HG03520 (cell line): ENCODE results near the gene CCDC188.

ENCODE experiments used
- ATAC-seq: cut with Tn5 transposase; IDR thresholded peaks from one replicate; pipeline ENCODE4 v1.9.1; 2021; ENCODE audit warnings: mild to moderate bottlenecking, moderate library complexity; ENCODE audit not compliant: unreplicated experiment

Gene CCDC188

DNA sequence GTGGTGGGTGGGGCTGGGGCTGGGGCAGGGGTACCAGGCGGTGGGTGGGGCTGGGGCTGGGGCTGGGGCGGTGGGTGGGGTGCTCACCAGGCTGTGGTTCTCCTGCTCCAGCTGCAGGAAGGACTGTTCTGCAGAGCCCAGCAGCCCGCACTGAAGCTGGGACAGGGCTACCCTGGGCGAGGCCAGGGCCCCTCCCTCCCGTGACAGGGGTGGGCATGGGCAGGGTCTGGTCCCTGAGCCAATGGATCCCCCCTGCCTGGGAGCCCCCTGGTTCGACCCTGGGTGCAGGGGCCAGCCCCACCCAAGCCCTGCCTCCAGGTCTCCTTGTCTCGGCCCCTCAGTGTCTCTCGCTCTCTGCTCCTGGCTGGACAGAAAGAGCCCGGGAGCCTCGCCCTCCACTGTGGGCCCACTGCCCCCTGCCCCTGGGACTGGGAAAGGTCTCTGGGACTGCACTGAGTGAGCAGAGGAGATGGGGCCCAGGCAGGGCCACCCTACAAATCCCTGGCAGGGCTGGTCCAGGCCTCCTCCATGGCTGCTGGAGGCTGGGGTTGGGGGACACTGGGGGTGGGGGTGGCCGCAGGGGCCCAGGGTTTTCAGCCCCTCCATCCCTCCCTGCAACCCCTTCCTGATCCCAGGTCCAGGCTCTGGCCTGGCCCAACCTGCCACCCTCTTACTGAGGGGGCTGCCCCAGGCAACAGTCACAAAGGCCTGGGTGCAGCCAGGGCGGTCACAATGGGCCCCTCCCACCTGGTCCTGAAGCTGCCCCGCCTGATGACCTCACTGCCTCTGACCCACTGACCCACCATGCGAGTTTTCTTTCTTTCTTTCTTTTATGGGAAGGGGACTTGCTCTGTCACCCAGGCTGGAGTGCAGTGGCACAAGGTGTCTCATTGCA, at the start of gene CCDC188:
TSS of gene CCDC188 (minus strand) at position 675 of the 895 bp plus-strand sequence. CDS start at position 606, 69 bp downstream.
- no peak for ATAC-seq

DNA sequence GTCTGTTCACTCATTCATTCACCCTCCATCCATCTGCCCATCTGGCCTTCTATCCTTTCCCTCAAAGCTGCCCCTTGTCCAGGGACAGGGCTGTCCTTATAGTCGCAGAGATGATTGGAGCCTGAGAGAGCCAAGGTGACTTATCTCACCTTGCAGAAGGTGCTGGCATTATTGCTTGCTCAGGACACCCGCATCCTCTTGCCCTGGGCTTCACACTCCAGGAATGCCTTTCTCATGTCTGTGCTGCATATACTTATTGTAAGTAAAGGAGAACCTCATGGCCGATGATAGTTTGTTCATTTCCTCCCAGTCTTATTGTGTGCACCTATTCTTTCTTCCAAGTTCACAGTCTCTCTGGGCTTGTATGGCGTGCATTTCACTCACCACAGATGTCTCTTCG, 49.1 kb upstream of the CCDC188 start:
- no peak for ATAC-seq

DNA sequence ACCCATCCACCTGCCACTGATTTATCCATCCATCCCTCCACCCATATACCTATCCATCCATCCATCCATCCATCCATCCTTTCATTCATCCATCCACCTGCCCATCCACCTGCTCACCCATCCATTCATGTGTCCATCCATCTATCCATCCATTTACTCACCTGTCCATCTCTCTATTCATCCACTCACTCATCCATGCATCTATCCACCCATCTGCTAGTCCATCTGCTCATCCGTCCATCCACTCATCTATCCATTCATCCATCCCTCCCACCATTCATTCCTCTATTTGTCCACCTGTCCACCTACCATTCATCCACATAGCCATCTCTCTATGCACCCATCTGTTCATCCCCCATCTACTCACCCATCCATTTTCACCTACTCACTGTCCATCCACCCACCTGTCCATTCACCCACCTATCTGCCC, 48.6 kb upstream of the CCDC188 start:
- no peak for ATAC-seq

DNA sequence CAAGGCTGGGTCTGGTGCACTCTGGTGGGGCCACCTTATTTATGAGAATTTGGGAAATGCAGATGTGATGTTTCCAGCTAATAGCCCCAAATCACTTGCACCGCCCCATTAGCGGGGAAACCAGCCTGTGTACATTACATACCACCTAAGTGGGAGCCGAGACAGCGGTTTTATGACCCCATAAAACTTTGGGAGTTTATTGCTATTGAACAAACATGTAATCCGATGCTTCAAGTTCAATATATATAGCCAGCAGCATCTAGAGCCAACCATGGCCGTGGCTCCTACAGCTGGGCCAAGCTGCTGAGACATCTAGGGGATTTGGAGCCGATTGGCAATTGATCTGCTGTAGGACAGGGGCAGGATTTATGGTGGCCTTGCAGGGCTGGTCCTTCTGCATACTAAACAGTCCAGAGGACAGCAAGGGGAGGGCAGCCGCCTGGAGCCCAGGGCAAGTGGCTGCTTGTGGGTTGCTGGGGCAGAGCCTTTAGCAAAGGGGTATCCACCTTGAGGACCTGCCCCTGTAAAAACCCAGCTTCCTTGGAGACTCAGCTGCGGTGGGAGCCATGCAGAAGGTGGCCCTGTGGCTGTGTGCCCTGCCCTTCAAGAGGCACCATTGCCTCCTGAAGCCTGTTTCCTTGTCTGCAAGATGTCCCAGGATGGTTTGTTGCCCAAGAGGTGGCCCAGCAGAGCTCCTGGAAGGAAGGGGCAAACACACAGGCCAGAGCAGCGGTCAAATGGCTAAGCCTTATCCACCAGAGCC, 47.9 kb upstream of the CCDC188 start:
- ATAC-seq, result no peak

DNA sequence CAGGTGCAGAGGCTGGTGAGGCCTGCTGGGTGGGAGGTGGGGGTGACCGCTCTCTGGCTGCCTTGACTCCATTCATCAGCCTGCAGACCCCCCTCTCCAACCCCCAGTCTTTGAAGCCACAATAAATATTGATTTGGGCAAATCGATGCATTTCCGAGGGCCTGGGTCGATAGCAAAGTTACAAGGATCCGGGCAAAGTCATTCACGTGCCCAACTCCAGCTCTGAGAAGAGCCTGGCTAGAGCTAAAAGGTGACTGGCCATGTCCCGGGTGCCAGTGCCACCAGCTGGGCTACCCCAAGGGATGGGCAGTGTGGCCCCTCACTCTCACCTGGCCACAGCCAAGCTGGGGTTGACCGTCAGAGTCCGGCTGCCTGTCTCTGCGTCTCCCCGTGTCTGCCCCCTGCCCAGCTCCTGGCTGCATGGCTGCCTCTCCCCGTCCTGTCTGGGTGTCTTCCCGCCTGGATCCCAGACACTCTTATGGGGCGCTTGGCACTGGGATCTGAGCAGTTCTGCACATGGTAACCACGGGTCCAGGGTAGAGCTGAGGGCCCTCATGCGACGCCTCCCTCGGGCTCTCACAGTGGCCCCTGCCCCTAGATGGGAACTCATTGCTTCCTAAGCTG, 46.7 kb upstream of the CCDC188 start:
- no peak for ATAC-seq

DNA sequence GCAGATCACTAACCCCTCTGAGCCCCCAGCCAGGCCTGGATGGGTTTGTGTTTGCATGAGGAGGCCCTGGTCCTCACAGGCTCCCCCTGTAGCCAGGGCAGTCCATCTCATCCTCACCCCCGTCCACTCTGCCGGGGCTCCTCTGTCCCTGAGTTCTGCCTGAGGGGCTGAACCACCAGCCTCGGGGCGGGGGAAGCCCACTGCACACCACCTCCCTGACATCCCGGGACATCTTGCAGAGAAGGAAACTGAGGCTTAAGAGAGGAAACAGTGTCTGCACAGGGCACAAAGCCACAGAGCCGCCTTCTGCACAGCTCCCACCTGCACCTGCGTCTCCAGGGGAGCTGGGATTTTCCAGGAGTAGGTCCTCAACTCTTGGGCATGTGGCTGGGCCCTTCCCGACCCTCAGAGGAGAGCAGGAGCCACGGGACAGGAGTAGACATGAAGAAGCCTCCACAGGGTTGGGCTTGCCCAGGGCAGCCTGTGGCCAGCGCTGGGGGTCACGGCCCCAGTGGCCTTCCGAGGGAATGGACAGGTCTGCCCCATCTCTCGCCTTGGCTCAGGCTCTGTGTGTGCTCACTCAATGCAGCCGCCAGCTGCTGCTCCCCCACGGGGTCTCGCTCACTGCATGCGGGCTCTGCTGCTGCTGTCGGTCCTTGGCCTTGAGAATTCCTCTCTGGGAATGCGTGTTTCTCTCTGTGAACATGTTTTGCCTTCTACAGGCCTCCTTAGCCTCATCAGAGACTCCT, 45.4 kb upstream of the CCDC188 start:
- ATAC-seq, result no peak

DNA sequence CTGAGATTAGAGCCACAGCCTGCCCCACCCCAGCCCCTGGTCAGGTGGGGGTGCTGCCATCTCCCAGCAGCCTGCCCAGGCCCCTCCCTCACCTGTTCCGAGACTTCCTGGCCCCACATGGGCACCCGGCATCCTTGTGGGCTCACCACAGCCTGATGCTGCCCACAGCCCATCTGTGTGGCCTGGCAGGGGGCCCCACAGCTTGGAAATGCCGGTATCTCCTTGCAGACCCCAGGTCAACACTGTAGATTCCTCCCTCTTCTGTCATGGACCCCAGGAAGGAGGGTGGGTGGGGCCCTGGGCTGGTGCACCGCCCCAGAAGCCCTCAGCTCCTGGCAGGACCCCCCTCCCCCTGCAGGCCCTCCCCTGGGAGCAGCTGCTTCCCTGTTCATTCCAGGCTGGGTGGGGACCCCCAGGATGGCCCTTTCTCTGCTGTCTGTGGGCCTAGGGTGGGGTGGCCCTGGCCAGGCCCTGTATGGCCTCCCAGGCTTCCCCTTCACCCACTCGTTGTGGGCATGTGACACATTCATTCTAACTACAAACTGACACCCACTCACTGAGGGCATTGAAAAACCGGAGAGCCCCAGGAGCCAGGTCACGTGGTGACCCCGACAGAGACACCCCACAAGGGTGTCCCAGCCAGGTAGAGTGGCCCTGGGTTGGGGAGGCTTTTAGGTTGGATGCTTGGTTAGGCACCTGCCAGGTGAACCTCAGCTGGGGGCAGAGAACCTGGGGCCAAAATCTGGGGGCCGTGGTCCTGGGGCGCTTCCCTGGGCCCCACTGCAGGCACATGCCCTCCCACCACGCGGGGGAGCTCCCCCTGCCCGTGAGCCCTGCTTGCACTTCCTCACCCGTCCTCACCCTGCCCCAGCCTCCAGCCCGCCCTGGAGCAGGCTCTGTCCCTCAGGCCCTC, 44.1 kb upstream of the CCDC188 start:
- ATAC-seq, result no peak

DNA sequence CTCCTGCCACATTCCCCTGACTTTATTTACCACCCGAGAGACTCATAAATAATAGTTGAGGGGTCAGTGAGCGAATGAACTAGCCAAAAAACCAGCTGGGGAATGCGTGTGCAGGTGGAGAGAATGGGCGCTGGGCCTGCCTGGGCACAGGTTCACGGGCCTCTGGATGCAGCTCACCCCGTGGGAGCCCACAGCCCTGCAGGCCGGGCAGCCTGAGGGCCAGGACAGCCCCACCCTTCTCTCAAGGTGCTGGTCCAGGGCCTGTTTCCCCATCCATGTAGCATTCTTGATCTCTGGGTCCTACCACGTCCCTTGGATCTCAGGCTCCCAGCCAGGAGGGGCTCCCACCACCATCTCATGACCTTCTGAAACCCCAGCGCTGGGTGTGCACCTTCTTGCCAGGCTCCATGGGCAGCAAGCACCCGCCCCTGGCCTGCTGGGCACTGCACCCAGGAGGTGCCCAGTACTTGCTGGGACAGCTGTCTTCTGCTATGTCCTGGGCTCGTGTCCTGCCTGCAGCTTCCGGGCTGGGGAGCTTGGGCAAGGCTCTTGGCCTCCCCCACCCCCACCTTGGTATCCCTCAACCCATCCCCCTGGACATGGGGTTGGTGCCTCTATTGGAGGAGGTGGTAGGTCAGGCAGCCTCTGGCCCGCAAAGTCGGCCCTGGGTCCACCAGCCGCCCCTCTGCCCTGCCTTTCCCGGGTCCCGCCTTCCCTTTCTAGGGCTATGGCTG, 43.1 kb upstream of the CCDC188 start:
- ATAC-seq, result no peak

DNA sequence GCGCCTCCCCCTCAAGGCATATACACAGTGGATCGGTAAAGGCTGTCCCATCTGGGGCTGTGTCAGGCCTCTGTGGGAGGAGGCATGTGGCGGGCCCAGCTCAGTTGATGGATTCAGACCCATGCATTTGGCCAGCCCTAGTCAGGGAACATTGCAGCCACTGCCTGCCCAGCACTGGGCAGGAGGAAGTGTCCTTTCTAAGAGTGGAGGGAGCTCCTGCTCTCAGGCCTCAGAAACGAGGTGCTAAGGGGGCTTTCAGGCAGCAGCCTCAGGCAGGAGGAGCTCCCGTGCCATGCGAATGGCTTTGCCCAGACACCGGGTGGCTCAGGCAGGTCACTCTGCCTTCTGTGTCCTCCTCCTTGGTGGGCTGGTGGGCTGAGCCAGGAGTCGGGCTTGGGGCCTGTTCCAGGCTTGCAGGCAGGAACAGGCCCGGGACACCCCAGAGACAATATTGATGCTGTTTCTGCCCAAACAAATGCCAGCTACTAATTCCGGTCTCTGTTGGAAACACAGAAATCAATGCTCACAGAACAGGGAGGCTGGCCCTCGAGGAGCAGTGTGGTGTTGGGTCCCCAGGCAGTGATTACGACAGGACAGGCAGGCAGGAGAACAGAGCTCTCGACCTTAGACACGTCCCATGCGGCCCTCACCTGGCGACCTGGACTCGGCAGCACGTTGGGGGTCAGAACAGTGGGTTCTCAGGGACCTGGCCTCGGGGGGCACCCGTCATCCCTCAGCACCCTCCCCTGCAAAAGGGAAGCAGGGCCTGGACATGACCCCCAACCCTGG, 42.3 kb upstream of the CCDC188 start:
- ATAC-seq, result no peak

DNA sequence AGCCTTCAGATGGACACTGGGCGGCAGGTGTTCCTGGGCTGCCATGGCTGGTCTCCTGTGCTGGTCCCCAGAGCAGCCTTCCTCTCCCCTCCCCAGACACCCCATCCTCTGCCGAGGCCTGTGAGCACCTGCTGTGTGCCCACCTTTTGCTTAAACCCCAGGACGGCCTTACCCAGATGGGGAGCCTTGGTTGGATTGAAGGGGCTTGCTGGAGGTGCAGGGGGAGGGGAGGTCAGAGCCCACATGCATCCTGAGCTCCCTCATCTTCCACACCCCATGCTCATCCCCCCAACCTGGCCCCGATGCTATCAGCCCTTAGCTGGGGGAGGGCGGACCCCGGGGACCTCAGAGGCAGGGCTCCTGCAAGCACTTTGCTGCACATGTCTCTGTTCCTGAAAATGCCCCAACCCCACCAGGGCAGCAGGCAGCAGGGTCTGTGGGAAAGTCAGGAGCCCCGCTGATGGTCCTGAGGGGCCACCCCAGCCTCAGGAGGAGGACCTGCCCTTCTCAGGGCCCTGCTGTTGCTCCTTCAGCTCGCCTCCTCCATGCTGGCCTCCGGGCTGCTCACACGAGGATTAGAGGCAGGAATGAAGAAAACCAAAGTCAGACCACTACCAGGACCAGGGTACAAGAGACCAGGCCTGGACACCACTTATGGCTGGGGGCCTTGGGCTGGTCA, 41.6 kb upstream of the CCDC188 start:
- ATAC-seq, result no peak

DNA sequence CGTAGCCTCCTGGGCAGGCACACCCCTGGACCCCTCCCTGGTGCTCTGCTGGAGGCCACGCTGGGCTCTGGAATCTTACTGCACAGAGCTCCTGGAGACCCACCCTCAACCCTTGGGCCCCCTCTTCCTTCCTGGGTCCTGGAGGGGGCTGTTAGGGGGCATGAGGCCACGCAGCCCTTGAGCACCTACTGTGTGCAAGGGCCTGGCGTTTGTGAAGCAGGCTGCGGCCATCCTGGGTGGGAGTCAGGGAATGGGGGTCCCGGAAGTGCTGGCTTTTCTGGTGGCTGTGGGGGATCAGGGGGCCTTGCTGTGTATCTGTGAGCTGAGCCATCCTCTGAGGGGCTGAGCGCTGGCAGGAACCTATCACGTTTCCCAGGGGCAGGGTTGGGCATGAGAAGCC, 40.9 kb upstream of the CCDC188 start:
- no peak for ATAC-seq

DNA sequence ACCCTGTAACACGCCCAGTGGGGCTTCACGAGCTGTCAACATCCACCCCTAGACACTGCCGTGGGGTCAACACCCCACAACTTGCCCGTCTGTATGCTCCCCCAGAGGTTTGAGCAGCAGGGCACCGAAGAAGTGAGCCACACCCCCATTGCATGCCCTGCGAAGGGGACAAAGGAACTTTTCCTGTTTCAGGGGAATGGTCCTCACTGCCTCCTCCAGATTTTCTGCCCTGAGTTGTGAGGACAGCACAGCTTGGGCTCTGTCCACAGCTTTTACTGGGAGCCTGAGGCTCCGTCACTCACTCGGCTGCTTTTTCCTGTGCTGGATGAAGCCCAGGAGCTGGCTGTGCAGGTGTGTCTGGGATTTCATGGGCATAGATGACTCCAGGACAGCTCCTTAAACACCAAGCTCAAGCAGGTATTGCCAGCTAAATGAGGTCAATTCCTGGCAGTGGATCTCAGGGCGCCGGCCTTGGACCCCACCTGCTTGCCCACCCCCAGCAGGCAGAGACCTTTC, 40.2 kb upstream of the CCDC188 start:
- ATAC-seq, result no peak

DNA sequence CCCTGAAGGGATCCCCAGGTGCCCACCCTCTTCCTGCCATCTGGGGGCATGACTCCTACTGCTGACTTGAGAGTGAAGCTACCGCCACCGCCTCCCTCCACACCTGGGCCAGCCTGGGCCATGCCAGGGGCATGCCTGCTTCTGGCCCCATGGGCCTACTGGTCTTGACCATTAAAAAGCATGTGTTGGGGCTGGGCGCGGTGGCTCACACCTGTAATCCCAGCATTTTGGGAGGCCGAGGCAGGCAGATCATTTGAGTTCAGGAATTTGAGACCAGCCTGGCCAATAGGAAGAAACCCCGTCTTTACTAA, 37.7 kb upstream of the CCDC188 start:
- ATAC-seq, result no peak

DNA sequence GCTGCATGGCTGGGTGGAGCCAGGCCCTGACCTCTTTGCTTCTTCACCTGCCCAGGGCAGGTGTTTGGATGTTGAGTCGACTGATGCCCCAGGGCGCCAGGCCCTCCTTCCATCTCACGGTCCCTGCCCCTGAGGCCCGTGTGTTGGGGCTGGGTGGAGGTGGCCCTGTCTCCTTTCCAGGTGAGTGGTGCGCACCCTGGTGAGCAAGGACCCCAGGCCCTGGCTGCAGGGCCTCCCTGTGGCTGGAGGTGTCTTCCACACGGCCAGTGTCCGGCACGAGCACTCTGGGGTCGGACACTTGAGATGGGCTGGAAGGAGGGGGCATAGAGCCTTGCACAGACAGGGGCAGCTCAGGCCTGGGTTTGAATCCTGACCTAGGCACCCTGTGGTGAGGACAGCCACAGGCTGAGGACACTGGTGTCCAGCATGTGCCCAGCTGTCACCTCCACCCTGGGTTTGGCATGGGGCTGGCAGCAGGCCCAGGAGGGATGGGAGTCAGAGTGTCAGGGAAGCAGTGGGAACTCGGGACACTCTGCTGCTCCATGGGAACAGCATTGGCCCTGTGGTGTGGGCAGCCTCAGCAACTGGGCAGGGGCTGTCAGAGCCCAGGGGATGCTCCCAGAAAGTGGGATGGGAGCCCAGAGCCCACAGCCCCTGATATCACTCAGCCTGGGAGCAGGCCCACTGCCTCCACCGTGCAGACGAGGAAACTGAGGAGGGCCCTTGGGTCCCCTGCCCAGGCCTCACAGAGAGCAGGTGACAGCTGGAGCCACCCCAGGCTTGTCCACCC, 37.1 kb upstream of the CCDC188 start:
- no peak for ATAC-seq

DNA sequence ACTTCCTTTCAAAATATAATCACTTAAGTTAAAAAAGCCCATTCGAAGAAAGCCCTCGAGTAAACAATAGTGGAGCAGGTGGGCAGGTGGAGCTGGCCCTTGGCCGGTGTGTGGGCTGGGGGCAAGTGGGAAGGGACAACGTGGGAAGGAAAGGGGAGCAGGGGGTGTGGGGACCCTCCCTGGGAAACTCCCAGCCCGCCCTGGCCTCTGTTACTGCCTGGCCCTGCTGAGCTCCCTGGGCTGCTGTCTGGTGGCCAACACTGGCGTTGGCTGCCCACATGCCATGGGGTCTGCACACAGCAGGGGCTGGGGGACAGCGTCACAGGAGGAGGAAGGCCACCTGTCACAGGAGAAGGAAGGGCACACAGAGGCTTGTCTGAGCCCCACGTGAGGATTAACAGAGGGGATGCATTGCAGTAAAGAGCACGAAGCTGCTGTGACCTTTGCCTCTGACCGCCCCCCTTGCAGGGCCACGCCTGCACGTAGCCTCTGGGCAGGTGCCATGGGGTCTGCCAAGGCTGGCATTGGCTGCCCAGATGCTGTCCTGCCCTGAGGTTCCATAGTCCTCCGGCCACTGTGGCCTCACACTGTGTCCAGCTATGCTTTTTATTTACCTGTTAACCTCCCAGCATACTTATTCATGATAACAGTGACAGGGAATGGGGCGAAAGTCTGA, 36.2 kb upstream of the CCDC188 start:
- ATAC-seq, result no peak

DNA sequence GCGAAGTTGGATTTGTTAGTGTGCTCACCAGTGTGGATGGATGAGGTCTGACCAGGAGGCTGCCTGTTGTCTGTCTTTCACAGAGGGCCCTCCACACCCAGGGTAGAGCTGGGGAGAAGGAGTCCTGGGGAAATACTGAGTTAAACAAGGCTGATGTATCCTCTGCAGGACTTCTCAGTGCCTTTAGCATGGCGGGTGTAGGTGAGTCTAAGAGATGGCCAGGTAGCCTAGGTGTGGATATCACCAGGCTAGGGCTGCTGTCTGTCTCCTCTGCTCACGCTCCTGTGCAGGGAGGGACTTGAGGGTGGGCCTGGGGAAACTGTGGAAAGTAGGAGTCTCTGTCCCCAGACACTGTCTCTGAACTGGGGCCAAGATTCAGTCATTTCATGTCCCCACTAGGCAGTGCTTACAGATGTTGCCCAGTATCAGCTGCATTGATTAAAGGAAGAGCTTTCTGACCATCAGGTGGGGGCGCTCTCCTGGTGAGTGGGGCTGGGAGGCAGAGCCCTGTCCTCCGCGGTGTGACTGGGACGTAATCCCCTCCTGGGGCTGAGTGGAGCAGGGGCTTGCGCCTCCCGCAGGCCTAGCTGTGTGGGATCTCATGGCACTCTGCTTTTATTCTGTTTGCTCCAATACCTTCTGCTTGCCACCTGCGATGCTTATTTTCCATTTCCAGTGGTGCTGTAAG, 35.5 kb upstream of the CCDC188 start:
- no peak for ATAC-seq
